PC-9 (cell line): ENCODE measurements around the gene CACNA1A.

Experiments
- EZH2 ChIP-seq: fragments of 200-600 bp; sonication (generic); IDR thresholded peaks from 2 replicates; pipeline ENCODE4 v1.8.0; 2017; ENCODE audit warnings: antibody characterized with exemption, low read depth
- TF ChIP-seq, protein P1 (sequence below): fragments of 200-600 bp; sonication (generic); conservative IDR thresholded peaks from 2 replicates; pipeline ENCODE4 v1.6.1; 2017; ENCODE audit warnings: mixed run types, antibody characterized with exemption, mild to moderate bottlenecking, moderate library complexity

DNA sequence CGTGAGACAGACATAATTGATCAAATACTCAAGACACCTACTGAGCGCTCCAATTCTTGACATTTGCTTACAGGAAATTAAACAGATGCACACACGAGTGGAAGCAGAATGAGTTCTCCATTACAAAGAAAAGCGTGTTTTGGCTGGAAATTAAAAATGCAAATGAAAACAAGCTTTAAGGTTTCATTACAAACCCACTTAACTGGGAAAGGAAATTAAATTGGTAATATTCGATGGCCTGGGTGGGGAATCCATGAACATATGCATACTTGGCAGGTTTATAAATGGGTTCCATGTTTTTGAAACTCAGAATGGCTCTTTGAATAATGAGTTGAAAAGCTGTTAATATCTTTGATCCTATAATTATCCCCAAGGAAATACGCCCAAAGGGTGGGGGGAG is 178.0 kb downstream of the CACNA1A start:
- TF ChIP-seq, protein P1, sequence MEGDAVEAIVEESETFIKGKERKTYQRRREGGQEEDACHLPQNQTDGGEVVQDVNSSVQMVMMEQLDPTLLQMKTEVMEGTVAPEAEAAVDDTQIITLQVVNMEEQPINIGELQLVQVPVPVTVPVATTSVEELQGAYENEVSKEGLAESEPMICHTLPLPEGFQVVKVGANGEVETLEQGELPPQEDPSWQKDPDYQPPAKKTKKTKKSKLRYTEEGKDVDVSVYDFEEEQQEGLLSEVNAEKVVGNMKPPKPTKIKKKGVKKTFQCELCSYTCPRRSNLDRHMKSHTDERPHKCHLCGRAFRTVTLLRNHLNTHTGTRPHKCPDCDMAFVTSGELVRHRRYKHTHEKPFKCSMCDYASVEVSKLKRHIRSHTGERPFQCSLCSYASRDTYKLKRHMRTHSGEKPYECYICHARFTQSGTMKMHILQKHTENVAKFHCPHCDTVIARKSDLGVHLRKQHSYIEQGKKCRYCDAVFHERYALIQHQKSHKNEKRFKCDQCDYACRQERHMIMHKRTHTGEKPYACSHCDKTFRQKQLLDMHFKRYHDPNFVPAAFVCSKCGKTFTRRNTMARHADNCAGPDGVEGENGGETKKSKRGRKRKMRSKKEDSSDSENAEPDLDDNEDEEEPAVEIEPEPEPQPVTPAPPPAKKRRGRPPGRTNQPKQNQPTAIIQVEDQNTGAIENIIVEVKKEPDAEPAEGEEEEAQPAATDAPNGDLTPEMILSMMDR, result no peak
- TF ChIP-seq EZH2, result no peak
